SW480 (cell line): ENCODE data around the gene SEPSECS.

Source experiments
- DNase-seq: peaks from one replicate; pipeline ENCODE4 v3.0.0-alpha.2; 2016; ENCODE audit warnings: low spot score

SEPSECS gene

DNA sequence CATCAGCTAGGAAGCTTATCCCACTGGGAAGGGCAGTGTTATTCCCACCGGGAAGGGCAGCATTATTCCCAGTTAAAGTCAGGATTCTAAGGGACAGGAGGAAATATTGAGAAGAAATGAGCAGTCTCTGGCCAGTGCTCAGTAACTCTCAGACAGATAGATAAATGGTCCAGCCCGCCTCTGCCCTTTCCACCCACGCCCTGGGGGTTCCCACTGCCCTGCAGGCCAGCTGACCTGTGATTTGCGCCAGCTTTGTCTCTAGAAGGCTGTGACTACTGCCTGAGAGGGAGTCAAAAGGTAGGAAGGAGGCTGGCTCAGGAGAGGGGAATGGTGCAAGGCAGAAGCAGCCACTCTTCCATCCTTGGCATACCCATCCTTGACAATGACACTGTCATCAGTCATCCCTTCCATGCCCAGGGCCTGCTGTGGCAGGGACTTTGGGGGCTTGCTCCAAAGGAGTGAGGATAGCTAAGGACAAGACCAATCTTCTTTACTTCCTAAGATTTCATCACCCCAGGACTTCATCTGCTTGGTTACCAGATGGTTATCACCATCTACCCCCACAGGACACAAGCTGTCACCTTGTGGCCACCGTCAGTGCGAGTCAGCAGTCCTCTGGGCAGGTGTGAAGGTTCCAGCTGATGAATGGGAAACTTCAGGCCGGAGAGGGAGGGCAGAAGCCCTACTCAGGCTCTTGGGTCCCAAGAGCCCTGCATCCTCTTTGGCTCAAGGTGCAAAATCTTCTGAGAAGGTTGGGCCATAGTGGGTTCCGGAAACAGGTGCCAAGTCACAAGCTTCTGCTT is 49.5 kb downstream of the SEPSECS start:
- DNase-seq: no peak

DNA sequence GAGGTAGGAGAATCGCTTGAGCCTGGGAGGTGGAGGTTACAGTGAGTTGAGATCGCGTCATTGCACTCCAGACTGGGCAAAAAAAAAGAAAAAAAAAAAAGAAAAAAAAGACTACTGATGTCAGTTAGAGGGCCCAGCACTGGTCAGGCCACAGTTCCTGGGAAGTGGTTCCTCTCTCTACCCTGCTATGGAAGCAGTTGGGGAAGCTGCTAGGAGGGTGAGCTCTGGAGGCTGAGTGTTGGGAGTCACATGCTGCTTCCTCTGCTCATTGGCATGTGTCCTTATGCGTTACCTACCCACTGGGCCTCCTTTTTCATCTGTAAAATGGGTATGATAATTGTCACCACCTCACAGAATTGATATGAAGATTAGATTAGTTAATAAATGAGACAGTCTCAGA is 50.7 kb downstream of the SEPSECS start:
- DNase-seq: no peak

- DNase-seq: no peak
Observed at GRCh38 chr4:25108556-25108955, 51.7 kb downstream of the SEPSECS start.

- no peak for DNase-seq
Observed at GRCh38 chr4:25107827-25108516, 52.3 kb downstream of the SEPSECS start.

GRCh38 chr4:25106363-25107151 is 53.7 kb downstream of the SEPSECS start:
- no peak for DNase-seq

DNA sequence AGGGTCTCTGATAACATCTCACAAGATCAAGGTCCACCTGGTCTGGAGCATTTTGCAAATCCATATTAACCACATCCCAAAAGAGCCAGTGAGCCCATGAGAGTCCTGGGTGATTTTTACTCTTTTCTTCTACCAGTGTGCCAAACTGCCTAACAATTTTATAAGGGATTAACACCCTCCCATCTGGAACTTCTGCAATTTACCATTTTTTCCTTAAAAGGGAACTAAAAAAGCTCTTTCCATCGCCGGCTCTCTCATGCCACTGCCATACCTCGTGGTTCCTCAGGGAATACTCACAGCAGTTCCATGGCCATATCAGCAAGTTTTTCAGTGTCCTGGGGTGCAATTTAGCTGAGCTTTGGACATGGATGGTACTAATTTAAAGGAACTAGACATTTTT is 55.7 kb downstream of the SEPSECS start:
- no peak for DNase-seq

GRCh38 chr4:25103418-25103817 is 56.8 kb downstream of the SEPSECS start:
- DNase-seq: no peak

- DNase-seq: no peak
Observed at GRCh38 chr4:25101836-25102235, 58.4 kb downstream of the SEPSECS start.

GRCh38 chr4:25100710-25101109 is 59.5 kb downstream of the SEPSECS start:
- DNase-seq: no peak

DNA sequence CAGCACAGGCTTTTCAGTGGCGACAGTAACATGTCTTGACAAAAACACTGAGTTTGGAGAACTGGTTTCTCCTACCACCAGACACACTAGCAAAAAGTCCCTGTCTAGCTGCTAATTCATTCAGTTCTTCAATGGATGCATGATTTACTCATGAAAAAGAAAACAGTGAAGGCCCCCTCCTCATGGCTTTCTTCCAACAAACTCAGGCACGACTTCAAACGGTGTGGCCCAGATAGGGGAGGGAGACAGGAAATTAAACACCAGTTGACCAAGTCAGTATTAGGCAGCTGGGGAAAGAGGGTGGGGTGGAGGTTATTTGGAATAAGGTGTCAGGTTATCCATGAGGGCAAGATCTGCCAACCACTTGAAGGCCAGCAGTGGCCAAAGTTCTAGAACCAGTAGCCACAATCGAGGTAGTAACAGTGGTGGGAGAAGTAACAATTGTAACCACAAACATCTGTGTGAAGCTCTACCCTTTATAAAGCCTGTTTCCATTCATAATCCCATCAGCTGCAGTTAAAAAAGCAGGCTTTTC is 60.2 kb downstream of the SEPSECS start:
- DNase-seq: peak; percentile 6

DNA sequence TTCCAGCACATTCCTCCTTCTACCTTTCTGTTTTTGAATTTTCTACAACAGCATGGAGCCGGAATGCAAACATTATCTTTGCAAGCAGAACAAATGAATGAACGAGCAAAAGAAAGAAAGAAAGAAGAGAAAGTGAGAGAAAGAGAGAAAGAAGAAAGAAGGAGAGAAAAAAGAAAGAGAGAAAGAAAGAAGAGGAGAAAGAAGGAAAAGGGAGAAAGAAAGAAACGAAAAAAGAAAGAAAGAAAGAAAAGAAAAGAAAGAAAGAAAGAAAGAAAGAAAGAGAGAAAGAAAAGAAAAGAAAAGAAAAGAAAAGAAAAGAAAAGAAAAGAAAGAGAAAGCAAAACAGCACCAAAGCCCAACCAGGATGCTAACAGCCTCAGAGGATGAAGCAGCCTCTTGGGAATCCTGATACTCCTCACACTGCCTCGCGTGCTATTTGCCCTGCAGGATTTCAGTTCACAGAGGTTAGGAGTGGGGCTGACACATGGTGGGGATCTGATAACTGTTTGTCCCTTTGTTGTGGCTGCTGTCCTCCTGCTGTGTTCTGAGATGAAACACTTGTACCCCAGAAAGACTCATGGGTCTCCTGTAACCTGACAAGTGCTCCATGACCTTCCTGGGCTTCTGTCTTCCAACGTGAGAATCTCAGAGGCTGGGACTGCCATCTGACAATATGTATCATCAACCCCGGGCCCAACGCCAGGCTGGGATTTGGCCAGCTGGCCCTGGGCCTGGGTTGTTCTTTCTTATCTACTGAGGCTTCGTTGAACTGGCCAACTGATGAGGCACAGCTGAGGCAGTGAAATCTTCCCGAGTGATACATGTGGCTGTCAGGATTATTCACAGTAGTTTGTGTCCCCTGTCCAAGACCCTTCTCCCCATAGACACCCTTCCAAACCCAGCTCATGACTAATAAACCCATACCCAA is 61.0 kb downstream of the SEPSECS start:
- peak; percentile 28 for DNase-seq

- DNase-seq: no peak
Observed at GRCh38 chr4:25096981-25097443, 63.2 kb downstream of the SEPSECS start.

- DNase-seq: no peak
Observed at GRCh38 chr4:25096251-25096980, 63.8 kb downstream of the SEPSECS start.

- no peak for DNase-seq
Observed at GRCh38 chr4:25095837-25096236, 64.4 kb downstream of the SEPSECS start.

GRCh38 chr4:25092139-25092538 is 68.1 kb downstream of the SEPSECS start:
- no peak for DNase-seq

DNA sequence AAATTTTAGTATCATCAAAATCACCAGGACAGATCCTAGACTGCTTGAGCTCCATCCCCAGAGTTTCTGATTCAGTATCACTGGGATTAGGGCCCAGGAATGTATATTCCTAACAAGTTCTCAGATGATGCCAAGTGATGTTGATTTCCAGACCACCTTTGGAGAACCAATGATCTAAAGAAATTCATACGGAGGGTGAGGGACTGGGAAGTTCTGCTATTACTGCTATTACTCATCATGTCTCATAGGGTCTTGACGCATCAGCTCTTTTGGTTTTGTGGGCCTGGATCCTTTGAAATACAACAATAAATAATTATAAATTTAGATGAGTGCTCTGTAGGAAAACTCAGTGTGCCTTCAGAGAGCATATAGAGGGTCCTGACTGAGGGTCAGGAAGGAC is 69.7 kb downstream of the SEPSECS start:
- DNase-seq: no peak

DNA sequence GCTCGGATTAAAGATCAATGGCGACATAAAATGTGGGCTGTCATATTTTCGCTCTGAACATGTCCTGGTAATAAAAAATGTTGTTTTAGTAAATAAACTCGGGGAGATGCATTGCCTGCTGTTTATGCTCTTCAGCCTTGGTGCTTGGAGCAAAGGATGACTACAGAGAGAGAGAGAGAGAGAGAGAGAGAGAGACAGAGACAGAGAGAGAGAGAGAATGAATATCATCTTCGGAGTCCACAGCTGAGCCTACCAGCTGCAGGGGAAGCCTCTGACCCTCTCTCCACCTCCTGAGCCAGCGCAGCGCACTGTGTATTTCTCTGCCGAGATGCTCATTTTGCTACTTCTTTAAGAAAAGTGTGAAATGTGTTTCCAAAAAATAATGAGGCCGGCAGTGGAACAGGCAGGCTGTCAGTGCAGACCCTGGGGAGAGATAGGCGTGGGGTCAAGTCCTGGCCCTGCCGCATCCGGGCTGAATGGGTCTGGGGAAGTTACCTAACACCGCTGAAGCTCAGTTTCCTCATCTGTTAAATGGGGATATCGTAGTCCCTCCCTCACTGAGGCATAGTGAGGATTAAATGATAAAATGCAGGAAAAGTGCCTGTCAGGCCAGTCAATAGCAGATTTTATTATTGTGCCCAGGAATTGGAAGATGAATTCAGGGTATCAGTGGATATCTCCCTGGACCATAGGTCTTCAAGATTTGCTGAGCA is 71.0 kb downstream of the SEPSECS start:
- no peak for DNase-seq

GRCh38 chr4:25088093-25088952 is 71.9 kb downstream of the SEPSECS start:
- DNase-seq: no peak

DNA sequence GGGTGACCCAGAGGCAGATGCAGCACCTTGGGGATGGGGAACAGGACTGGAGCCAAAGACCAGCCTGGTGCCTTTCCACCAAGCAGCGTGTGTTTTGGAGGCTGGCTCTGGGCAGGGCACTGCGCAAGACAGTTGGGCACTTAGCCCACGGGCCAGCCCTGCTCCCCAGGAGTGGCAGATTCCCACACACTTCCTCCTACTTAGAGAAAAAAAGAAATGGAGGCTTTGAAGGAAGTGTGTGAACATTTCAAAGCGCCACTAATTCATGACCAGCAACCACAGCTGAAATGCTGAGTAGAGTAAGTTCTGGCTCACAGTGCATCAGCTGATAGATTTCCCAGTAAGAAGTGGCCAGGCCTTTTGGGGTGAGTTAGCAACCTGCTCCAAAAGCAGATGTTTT is 74.6 kb downstream of the SEPSECS start:
- no peak for DNase-seq
